SHP77 (cell line): ENCODE results near the gene PGA4.
A peak's percentile ranks its signal among the peaks of the same experiment; 100 is the strongest.
"Not testable (repeated sequence)": the region's sequence is repeated elsewhere in the genome, so short reads cannot be mapped to it uniquely, and the experiment has no call there.

ENCODE experiments used
- DNase-seq, 2 experiments: peaks; one replicate each; lab custom pipeline; 2025; lab: John Stamatoyannopoulos, UW

PGA4 gene

GRCh38 chr11:61250796-61251765, 28.9 kb downstream of the PGA4 start:
- not testable (repeated sequence) for DNase-seq

- not testable (repeated sequence) for DNase-seq
Observed at GRCh38 chr11:61252332-61252731, 30.2 kb downstream of the PGA4 start.

GRCh38 chr11:61254403-61255025, 32.4 kb downstream of the PGA4 start:
- peak; percentile 12 to 18 for DNase-seq

GRCh38 chr11:61256710-61257482, 34.7 kb downstream of the PGA4 start:
- no peak for DNase-seq

GRCh38 chr11:61258546-61258945, 36.4 kb downstream of the PGA4 start:
- no peak for DNase-seq

GRCh38 chr11:61259363-61259762, 37.2 kb downstream of the PGA4 start:
- DNase-seq: no peak

- DNase-seq: no peak
Observed at GRCh38 chr11:61264371-61264770, 42.2 kb downstream of the PGA4 start.

GRCh38 chr11:61264795-61265194, 42.6 kb downstream of the PGA4 start:
- DNase-seq: no peak

- DNase-seq: no peak
Observed at GRCh38 chr11:61265357-61265756, 43.2 kb downstream of the PGA4 start.

GRCh38 chr11:61266602-61267001, 44.5 kb downstream of the PGA4 start:
- no peak for DNase-seq

- DNase-seq: no peak
Observed at GRCh38 chr11:61267437-61267841, 45.3 kb downstream of the PGA4 start.

- no peak for DNase-seq
Observed at GRCh38 chr11:61268588-61269250, 46.6 kb downstream of the PGA4 start.

- DNase-seq: no peak
Observed at GRCh38 chr11:61270354-61271076, 48.4 kb downstream of the PGA4 start.

- DNase-seq: no peak
Observed at GRCh38 chr11:61272731-61273130, 50.6 kb downstream of the PGA4 start.

GRCh38 chr11:61273178-61274078, 51.3 kb downstream of the PGA4 start:
- DNase-seq: no peak

- no peak for DNase-seq
Observed at GRCh38 chr11:61274084-61274483, 51.9 kb downstream of the PGA4 start.

GRCh38 chr11:61275191-61275590, 53.0 kb downstream of the PGA4 start:
- DNase-seq: no peak

- DNase-seq: no peak
Observed at GRCh38 chr11:61277186-61278000, 55.2 kb downstream of the PGA4 start.

GRCh38 chr11:61278001-61278470, 55.9 kb downstream of the PGA4 start:
- no peak for DNase-seq
